Neural progenitor cell (in vitro differentiated cells): ENCODE data around the gene CLCNKA. TPM values are rescaled to one million over a fixed set of nuclear protein-coding genes. Genes with fewer than 3 reads are reported as not detected.
A peak's percentile ranks its signal among the peaks of the same experiment; 100 is the strongest.

Experiments used
- DNase-seq: peaks from one replicate; pipeline ENCODE4 v3.0.0-alpha.2; 2016; ENCODE audit warnings: low spot score
- H2AFZ ChIP-seq: fragments of 200-600 bp; sonication (generic); replicated peaks from 2 replicates; pipeline ENCODE4 v1.6.1; 2016; ENCODE audit warnings: antibody characterized with exemption
- H3F3A ChIP-seq: fragments of 200-600 bp; sonication (generic); 2 replicates; pipeline ENCODE4 v1.6.1; 2016; ENCODE audit warnings: antibody characterized with exemption, low read depth
- H3K27ac ChIP-seq: fragments of 200-600 bp; sonication (generic); 2 replicates; pipeline ENCODE4 v1.5.1; 2016; ENCODE audit warnings: mild to moderate bottlenecking
- H3K27me3 ChIP-seq: fragments of 200-600 bp; sonication (generic); 2 replicates; pipeline ENCODE4 v1.6.1; 2016; ENCODE audit warnings: mild to moderate bottlenecking, moderate library complexity
- H3K36me3 ChIP-seq: fragments of 200-600 bp; sonication (generic); 2 replicates; pipeline ENCODE4 v1.5.1; 2016
- H3K4me1 ChIP-seq: fragments of 200-600 bp; sonication (generic); 2 replicates; pipeline ENCODE4 v1.6.1; 2016; ENCODE audit warnings: mixed run types
- H3K4me2 ChIP-seq: fragments of 200-600 bp; sonication (generic); 2 replicates; pipeline ENCODE4 v1.6.1; 2016
- H3K4me3 ChIP-seq: fragments of 200-600 bp; sonication (generic); 2 replicates; pipeline ENCODE4 v1.5.1; 2016
- H3K79me2 ChIP-seq: fragments of 200-600 bp; sonication (generic); 2 replicates; pipeline ENCODE4 v1.6.1; 2016; ENCODE audit warnings: low read depth
- H3K9ac ChIP-seq: fragments of 200-600 bp; sonication (generic); 2 replicates; pipeline ENCODE4 v1.6.1; 2016
- H3K9me3 ChIP-seq: fragments of 200-600 bp; sonication (generic); 2 replicates; pipeline ENCODE4 v1.5.1; 2016; ENCODE audit warnings: low read depth
- H4K20me1 ChIP-seq: fragments of 200-600 bp; sonication (generic); 2 replicates; pipeline ENCODE4 v1.6.1; 2016; ENCODE audit warnings: low read depth
- H3K27ac Mint-ChIP-seq: 3 replicates; pipeline ENCODE4 v1.8.0; 2021; ENCODE audit warnings: mixed read lengths
- H3K27me3 Mint-ChIP-seq: 2 replicates; pipeline ENCODE4 v1.8.0; 2022; ENCODE audit warnings: low read depth, mild to moderate bottlenecking, inconsistent platforms, moderate library complexity, mixed read lengths; ENCODE audit not compliant: insufficient read depth
- H3K36me3 Mint-ChIP-seq: 3 replicates; pipeline ENCODE4 v1.8.0; 2021; ENCODE audit warnings: mixed read lengths
- H3K4me1 Mint-ChIP-seq: 3 replicates; pipeline ENCODE4 v1.8.0; 2021; ENCODE audit warnings: mixed read lengths
- H3K4me3 Mint-ChIP-seq: 3 replicates; pipeline ENCODE4 v1.8.0; 2021; ENCODE audit warnings: mild to moderate bottlenecking, moderate library complexity, mixed read lengths
- H3K9me3 Mint-ChIP-seq: 3 replicates; pipeline ENCODE4 v1.8.0; 2020; ENCODE audit warnings: mixed read lengths
- EZH2 ChIP-seq: fragments of 200-600 bp; sonication (generic); IDR thresholded peaks from 2 replicates; pipeline ENCODE4 v1.6.1; 2017; ENCODE audit warnings: antibody characterized with exemption, mild to moderate bottlenecking, moderate library complexity
- EZH2phosphoT487 ChIP-seq: fragments of 200-600 bp; sonication (generic); IDR thresholded peaks from 2 replicates; pipeline ENCODE4 v1.6.1; 2017; ENCODE audit warnings: antibody characterized with exemption
- total RNA-seq: library from RNA; depleted of rRNA; stranded (reverse); fragments of >200 nt; gene quantifications from 2 replicates; pipeline ENCODE4 v1.2.3, GENCODE V29; 2015; ENCODE audit warnings: low replicate concordance
- TF ChIP-seq, protein P1 (sequence below): fragments of 200-600 bp; sonication (generic); IDR thresholded peaks from 2 replicates; pipeline ENCODE4 v1.5.1; 2017; ENCODE audit warnings: antibody characterized with exemption, mild to moderate bottlenecking

CLCNKA gene
- total RNA-seq, 1 donor from 2014 or later, result not detected

- no peaks in the 10 kb centered on the region for H3K36me3 Mint-ChIP-seq
- H3K27me3 Mint-ChIP-seq, result peaks cover 20% of the 10 kb centered on the region
- H3K4me1 ChIP-seq, result peaks cover 31% of the 10 kb centered on the region
- no peak overlapping the region for H3K9ac ChIP-seq
- peaks cover 5% of the 10 kb centered on the region for H3F3A ChIP-seq
- no peaks in the 10 kb centered on the region for H3K27me3 ChIP-seq
- H2AFZ ChIP-seq, result no peak overlapping the region
- TF ChIP-seq, protein P1, sequence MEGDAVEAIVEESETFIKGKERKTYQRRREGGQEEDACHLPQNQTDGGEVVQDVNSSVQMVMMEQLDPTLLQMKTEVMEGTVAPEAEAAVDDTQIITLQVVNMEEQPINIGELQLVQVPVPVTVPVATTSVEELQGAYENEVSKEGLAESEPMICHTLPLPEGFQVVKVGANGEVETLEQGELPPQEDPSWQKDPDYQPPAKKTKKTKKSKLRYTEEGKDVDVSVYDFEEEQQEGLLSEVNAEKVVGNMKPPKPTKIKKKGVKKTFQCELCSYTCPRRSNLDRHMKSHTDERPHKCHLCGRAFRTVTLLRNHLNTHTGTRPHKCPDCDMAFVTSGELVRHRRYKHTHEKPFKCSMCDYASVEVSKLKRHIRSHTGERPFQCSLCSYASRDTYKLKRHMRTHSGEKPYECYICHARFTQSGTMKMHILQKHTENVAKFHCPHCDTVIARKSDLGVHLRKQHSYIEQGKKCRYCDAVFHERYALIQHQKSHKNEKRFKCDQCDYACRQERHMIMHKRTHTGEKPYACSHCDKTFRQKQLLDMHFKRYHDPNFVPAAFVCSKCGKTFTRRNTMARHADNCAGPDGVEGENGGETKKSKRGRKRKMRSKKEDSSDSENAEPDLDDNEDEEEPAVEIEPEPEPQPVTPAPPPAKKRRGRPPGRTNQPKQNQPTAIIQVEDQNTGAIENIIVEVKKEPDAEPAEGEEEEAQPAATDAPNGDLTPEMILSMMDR, result no peak
- no peak for TF ChIP-seq EZH2
- no peak for TF ChIP-seq EZH2phosphoT487
- no peak overlapping the region for H3K27ac ChIP-seq
- peak overlapping the region; percentile 33 for H3K4me3 Mint-ChIP-seq
- peaks cover 57% of the 10 kb centered on the region for H3K4me1 Mint-ChIP-seq
- peak overlapping the region; percentile 74 for H3K27ac Mint-ChIP-seq
- H3K9me3 Mint-ChIP-seq, result no peaks in the 10 kb centered on the region
- no peaks in the 10 kb centered on the region for H3K36me3 ChIP-seq
- H4K20me1 ChIP-seq, result no peaks in the 10 kb centered on the region
- no peaks in the 10 kb centered on the region for H3K9me3 ChIP-seq
- H3K4me3 ChIP-seq, result no peak overlapping the region
- peak; percentile 50 for DNase-seq
- H3K4me2 ChIP-seq, result peak overlapping the region; percentile 39
- H3K79me2 ChIP-seq, result no peaks in the 10 kb centered on the region
Measured at GRCh38 chr1:16065269-16065576, 43.4 kb downstream of the CLCNKA start.

- H3K4me2 ChIP-seq, result no peak overlapping the region
- Mint-ChIP-seq H3K4me3 (no peak overlapping the region), H3K27ac (no peak overlapping the region), H3K9me3 (no peaks in the 10 kb centered on the region), H3K4me1 (peaks cover 57% of the 10 kb centered on the region), H3K27me3 (peaks cover 20% of the 10 kb centered on the region), H3K36me3 (no peaks in the 10 kb centered on the region)
- no peak for TF ChIP-seq EZH2
- TF ChIP-seq EZH2phosphoT487, result no peak
- TF ChIP-seq, protein P1, result no peak
- H3K9me3 ChIP-seq, result no peaks in the 10 kb centered on the region
- H3K36me3 ChIP-seq, result no peaks in the 10 kb centered on the region
- no peak overlapping the region for H3K27ac ChIP-seq
- H3K27me3 ChIP-seq, result no peaks in the 10 kb centered on the region
- DNase-seq, result no peak
- H3K4me3 ChIP-seq, result no peak overlapping the region
- no peak overlapping the region for H3K9ac ChIP-seq
- H3K79me2 ChIP-seq, result no peaks in the 10 kb centered on the region
- no peak overlapping the region for H2AFZ ChIP-seq
- H4K20me1 ChIP-seq, result no peaks in the 10 kb centered on the region
- peaks cover 31% of the 10 kb centered on the region for H3K4me1 ChIP-seq
- H3F3A ChIP-seq, result peaks cover 5% of the 10 kb centered on the region
Measured at GRCh38 chr1:16066245-16066644, 44.4 kb downstream of the CLCNKA start.

- no peak overlapping the region for H3K4me3 ChIP-seq
Measured at GRCh38 chr1:16067127-16067768, 45.4 kb downstream of the CLCNKA start.

More at GRCh38 chr1:16067127-16067768, 45.4 kb downstream of the CLCNKA start:
- H3K4me1 Mint-ChIP-seq, result peaks cover 57% of the 10 kb centered on the region
- Histone ChIP-seq H3K9ac (no peak overlapping the region), H3K4me2 (peak overlapping the region; percentile 45), H3K27ac (no peak overlapping the region), H3F3A (peaks cover 7% of the 10 kb centered on the region), H3K79me2 (no peaks in the 10 kb centered on the region), H4K20me1 (no peaks in the 10 kb centered on the region), H3K4me1 (peaks cover 31% of the 10 kb centered on the region), H3K36me3 (no peaks in the 10 kb centered on the region), H3K27me3 (peaks cover 9% of the 10 kb centered on the region), H3K9me3 (no peaks in the 10 kb centered on the region), H2AFZ (no peak overlapping the region)
- H3K4me3 Mint-ChIP-seq, result peak overlapping the region; percentile 74
- H3K9me3 Mint-ChIP-seq, result no peaks in the 10 kb centered on the region
- peak overlapping the region; percentile 97 for H3K27ac Mint-ChIP-seq
- H3K27me3 Mint-ChIP-seq, result peaks cover 20% of the 10 kb centered on the region
- DNase-seq, result peak; percentile 59
- no peaks in the 10 kb centered on the region for H3K36me3 Mint-ChIP-seq
- TF ChIP-seq EZH2phosphoT487 (no peak), EZH2 (no peak)
- TF ChIP-seq, protein P1, result no peak
